Heart left ventricle (tissue), 13 donors: ENCODE measurements around the gene DYNC1I2.

Experiments
- CTCF ChIP-seq, 12 donors: fragments of 200-600 bp; sonication (generic) in 4 of 12; IDR thresholded peaks; one replicate each; pipeline versions ENCODE4 v1.5.0 to v1.8.0; 2018 to 2022; ENCODE audit warnings: antibody characterized with exemption in 12 of 12, mild to moderate bottlenecking in 5 of 12
- POLR2A ChIP-seq, 2 donors: fragments of 450-650 bp; IDR thresholded peaks; one replicate each; pipeline ENCODE4 v1.6.1; 2017; ENCODE audit warnings: antibody characterized with exemption in 2 of 2, mild to moderate bottlenecking in 2 of 2, moderate library complexity in 2 of 2
- donor health status: ischemic (EF 13 %, LVEDD 7.1; RV severe dilation, severe dysfunction).
- donor health status: DM: no; HTN: yes; CAD: no.
- donor health status: DM: no; HTN: no; CAD: no.
- donor health status: ischemic (EF 25% LVEDD 6.9; RV normal size, moderate dysfunction).
- donor health status: ischemic (EF 25% LVEDD 5.7; RV mildly dilated, moderate dysfunction).
- donor health status: ischemic (EF 35%, LVEDD 5.7; RV mildly dilated, moderate dysfunction).
- donor health status: nonischemic (EF 11% LVEDD 7.7; RV severe dilation, severe dysfunction).
- donor health status: DM: yes; HTN: yes; CAD: no.
- donor health status: PGD.
- donor health status: ischemic (EF 29% LVEDD 5.4; RV normal size, mild dysfunction).
- donor health status: nonischemic (EF 23%, LVEDD 6.1; RV moderate dilation, normal function).

- no peak for TF ChIP-seq POLR2A (IDR thresholded peaks at IDR 0.05)
- no peak for TF ChIP-seq CTCF (IDR thresholded peaks at IDR 0.05)
Observed at GRCh38 chr2:171728989-171729951, 42.0 kb downstream of the DYNC1I2 start.
